ENCODE measurements around the gene TNFRSF19.
"Not testable (repeated sequence)": the region's sequence is repeated elsewhere in the genome, so short reads cannot be mapped to it uniquely, and the experiment has no call there.

TNFRSF19 gene

DNA sequence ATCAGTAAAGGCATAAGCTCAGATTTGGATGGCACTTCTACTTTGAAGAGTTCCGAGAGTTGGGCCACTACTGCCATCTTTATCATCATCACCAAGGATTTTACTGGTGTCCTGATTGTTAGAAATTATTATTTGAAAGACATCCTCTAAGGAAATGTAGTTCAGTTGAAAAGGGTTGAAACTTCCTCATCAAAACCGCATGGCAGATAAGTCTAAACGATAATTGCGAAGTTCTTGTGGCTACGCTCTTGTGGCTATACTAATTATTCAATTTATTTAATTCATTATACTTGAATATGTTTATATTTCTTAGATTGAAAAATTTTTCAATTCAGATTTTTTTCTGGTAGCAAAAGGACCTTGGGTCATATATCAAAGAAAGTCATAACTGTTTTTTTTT lies 22.4 kb downstream of the TNFRSF19 start:
- FAIRE-seq: no peak
- no peak for DNase-seq (ENCODE audit: insufficient read length, low spot score)

DNA sequence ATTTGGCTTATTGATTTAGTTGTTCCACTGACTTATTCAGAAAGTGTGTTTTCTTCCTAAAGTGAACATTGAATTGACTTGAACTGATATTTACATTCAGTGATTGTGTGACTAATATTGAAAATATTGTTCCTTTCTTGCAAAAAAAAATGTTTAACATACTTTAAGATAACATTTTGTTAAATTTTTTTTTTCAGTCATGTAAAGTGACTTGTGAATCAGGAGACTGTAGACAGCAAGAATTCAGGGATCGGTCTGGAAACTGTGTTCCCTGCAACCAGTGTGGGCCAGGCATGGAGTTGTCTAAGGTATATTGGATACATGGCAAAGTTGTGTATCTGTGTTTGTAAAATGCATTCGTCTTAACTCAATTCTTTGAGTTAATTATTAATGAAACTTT lies 22.9 kb downstream of the TNFRSF19 start:
- FAIRE-seq: no peak
- TF ChIP-seq, protein P1, sequence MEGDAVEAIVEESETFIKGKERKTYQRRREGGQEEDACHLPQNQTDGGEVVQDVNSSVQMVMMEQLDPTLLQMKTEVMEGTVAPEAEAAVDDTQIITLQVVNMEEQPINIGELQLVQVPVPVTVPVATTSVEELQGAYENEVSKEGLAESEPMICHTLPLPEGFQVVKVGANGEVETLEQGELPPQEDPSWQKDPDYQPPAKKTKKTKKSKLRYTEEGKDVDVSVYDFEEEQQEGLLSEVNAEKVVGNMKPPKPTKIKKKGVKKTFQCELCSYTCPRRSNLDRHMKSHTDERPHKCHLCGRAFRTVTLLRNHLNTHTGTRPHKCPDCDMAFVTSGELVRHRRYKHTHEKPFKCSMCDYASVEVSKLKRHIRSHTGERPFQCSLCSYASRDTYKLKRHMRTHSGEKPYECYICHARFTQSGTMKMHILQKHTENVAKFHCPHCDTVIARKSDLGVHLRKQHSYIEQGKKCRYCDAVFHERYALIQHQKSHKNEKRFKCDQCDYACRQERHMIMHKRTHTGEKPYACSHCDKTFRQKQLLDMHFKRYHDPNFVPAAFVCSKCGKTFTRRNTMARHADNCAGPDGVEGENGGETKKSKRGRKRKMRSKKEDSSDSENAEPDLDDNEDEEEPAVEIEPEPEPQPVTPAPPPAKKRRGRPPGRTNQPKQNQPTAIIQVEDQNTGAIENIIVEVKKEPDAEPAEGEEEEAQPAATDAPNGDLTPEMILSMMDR (IDR thresholded peaks at IDR 0.05; ENCODE audit: insufficient read depth, missing control alignments): no peak
- no peak for DNase-seq (ENCODE audit: insufficient read length, low spot score)

More for the DNA sequence above, 22.4 kb downstream of the TNFRSF19 start:
- TF ChIP-seq, protein P1 (IDR thresholded peaks at IDR 0.05; ENCODE audit: insufficient read depth, missing control alignments): no peak

DNA sequence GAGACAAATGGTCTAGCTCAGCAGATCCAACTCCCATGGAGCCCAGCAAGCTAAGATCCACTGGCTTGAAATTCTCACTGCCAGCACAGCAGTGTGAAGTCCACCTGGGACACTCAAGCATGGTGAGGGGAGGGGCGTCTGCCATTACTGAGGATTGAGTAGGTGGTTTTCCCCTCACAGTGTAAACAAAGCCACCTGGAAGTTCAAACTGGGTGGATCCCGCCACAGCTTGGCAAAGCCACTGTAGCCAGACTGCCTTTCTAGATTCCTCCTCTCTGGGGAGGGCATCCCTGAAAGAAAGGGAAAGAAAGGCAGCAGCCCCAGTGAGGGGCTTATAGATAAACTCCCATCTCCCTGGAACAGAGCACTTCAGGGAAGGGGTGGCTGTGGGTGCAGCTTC lies 24.1 kb downstream of the TNFRSF19 start:
- not testable (repeated sequence) for FAIRE-seq; DNase-seq (ENCODE audit: insufficient read length, low spot score)

DNA sequence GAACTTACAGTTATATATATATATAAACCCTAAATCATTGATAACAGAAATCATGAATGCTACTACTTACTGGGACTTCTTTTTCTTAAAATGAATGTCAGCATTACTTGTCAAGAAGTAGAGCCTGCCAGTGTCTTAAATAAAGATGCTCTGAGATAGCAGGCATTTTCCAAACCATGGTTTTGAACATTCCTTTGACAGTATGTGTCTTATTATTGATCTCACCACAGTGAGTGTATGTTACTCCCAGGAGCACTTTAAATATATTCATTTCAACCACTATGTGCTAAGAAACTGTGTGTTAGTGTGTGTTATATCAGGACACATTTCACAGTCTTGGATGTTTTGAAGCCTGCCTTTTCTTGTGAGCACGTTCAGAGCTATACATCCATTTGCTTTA lies 28.2 kb downstream of the TNFRSF19 start:
- DNase-seq (ENCODE audit: insufficient read length, low spot score) (no peak), FAIRE-seq (no peak)
- TF ChIP-seq, protein P1 (IDR thresholded peaks at IDR 0.05; ENCODE audit: insufficient read depth, missing control alignments): no peak

DNA sequence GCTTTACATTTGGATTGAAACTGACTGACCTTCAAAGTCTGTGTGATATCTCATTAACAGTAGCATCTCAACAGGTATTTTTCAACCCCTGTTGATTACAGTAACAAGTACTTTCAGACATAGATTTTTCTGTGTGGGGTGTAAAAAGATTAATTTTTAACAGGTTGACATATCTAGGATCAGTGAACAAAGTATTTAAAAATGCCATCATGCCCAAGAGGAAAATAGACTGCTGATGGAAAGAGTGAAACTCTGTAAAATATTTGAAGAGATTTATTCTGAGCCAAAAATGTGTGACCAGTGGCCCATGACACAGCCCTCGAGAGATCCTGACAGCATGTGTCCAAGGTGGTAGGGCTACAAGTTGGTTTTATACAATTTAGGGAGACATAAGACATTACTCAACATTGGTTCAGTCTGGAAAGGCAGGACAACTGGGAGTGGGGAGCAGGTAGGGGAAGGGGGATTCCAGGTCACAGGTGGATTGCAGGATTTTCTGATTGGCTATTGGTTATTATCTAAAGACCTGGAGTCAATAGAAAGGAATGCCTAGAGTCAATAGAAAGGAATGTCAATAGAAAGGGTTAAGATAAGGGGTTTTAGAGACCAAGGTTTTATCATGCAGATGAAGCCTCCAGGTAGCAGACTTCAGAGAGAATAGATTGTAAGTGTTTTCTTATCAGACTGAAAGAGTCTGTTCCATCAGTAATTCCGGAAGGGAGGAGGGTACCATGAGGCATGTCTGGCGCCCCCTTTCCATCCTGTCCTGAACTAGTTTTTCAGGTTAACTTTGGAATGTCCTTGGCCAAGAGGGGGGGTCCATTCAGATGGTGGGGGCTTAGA lies 29.1 kb downstream of the TNFRSF19 start:
- FAIRE-seq (no peak), DNase-seq (ENCODE audit: insufficient read length, low spot score) (no peak)
- TF ChIP-seq, protein P1 (IDR thresholded peaks at IDR 0.05; ENCODE audit: insufficient read depth, missing control alignments): no peak

DNA sequence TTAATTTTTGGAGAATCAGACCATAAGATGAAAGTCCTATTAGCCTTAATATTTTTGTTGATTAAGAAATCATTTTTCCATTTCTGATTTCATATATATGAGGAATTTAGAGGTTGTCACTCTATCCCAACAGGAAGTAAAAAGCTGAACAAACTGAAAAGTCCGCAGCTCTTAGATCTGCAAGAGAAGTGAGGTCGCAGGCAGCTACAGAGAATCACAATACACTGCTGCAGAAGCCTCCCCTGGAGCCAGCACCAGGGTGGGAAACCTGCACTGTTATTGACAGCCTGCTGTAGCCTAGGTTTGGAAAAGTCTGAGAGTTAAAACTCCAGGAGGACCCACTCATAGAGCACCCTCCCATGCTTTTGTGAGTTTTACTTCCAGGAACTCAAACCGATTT lies 29.9 kb downstream of the TNFRSF19 start:
- TF ChIP-seq, protein P1 (IDR thresholded peaks at IDR 0.05; ENCODE audit: insufficient read depth, missing control alignments): no peak
- FAIRE-seq: no peak
- no peak for DNase-seq (ENCODE audit: insufficient read length, low spot score)

DNA sequence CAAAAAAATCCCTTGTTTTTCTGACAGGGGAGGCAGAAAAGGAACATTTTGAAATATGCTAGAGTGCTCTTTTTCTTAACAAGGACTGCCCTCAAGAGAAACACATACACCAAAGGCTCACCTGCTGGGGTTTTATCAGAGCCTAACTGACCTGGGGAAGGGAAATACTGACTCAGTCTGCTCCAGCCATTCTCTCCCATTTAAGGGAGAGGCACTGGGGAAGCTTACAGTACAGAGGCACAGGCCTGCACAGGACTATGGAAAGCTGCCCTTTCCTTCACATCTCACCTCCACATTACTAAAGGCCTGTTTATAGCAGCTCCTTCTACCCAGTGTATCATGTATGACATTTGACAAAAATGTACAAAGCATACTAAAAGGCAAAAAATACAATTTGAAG lies 30.3 kb downstream of the TNFRSF19 start:
- no peak for FAIRE-seq
- TF ChIP-seq, protein P1 (IDR thresholded peaks at IDR 0.05; ENCODE audit: insufficient read depth, missing control alignments): no peak
- DNase-seq (ENCODE audit: insufficient read length, low spot score): no peak

All from D721Med (cell line).